ENCODE data around the gene SFMBT1.
A peak's percentile ranks its signal among the peaks of the same experiment; 100 is the strongest.

Gene SFMBT1

DNA sequence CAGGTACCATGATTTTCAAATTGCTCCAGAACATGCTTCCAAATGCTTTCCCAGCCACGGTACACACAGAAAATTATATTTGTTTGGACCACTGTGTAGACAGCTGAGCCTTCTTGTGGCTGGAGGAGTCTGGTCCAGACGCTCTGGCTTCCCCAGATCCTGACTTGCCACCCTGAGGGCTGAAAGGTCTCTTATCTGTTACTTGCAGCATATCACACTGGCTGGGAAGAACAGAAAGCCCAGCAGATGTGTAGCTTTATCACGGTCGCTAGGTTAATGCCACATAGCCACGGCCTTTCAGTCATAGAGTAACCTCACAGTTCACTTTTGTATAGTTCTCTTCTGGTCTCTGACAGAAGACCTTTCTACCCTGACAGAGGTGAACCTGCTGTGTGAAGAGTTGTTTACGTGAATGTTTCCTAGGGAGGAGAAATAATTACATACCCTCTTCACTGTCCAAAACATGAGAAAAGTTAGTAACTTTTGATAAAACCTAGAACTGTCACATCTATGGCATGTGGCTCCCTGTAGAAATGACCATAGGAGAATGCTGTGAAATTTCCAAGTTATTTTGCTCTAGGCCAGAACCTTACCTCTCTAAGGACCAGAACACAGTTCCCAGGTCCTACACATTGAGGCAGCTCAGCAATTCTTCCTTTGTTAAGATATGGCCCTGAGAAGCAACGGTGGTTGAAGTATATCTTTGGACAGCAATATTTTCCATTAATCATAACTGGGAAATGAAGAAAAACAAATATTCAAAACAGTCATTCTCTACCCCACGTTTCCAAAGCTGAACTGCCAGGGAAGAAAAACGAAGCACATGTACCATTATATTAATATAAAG is 132.8 kb downstream of the SFMBT1 start:
- DNase-seq = no peak

- no peak for DNase-seq
Observed at GRCh38 chr3:52910823-52911222, 135.1 kb downstream of the SFMBT1 start.

DNA sequence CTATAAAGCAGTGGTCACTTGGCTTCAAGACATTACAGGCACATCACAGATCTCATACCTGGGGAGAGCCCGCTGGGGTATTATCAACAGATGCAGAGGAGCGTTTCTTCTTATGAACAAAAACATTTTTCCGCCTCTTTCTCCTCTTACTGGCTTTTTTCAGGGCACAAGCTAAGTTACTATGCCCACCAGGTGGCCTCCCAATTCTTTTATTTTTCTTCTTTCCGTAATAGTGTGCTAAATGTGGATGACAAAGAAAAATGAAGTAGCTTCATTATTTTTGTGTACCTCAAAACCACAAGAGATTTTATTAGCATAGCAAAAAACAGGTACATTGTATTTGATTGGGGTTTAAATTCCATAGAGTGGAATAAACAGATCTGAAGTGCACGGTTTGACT is 138.4 kb downstream of the SFMBT1 start:
- no peak for DNase-seq

GRCh38 chr3:52904552-52904951 is 141.3 kb downstream of the SFMBT1 start:
- no peak for DNase-seq

DNA sequence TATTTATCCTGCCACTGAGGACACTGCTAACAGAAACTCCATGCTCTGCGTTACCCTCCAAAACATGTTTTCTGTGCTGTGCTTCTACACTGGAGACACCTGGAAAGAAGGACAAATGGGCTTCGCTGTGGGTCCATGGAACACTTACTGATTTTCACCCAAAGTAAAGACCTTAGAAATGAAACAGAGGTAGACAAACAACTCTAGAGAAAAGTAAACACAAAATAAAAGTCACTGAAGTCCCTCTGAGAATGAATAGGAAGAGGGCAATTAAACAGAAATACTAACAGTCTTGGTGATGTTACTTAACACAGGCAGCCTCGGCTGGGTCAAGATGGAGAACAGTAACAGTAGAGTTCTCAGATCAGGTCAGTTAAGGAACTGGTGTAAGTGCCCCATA is 141.9 kb downstream of the SFMBT1 start:
- DNase-seq = no peak

- peak; percentile 84 for DNase-seq
Observed at GRCh38 chr3:52897130-52898122, 148.4 kb downstream of the SFMBT1 start, which contains the start of gene STIMATE. STIMATE (minus strand) TSS chr3:52897548; CDS start chr3:52897450, 98 bp downstream.

GRCh38 chr3:52896613-52897012 is 149.3 kb downstream of the SFMBT1 start:
- DNase-seq = no peak

DNA sequence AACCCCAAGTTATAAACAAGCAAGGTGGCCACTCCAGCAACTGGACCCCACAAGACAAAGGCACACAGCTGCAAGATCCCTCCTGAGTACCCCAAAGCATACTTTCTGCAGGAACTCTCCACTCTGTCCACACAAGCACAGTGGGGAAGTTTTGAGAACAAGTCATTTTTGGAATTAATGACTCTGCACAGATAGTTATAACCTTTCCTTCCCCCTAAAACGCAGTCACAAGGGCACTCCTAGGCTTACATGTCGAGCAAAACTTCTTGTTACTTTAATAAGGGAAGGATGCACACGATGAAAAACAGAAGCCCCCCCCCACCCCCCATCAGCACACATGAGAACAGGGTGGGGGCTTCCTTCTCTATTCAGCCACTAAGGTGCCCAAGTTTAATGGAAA is 149.7 kb downstream of the SFMBT1 start:
- no peak for DNase-seq

DNA sequence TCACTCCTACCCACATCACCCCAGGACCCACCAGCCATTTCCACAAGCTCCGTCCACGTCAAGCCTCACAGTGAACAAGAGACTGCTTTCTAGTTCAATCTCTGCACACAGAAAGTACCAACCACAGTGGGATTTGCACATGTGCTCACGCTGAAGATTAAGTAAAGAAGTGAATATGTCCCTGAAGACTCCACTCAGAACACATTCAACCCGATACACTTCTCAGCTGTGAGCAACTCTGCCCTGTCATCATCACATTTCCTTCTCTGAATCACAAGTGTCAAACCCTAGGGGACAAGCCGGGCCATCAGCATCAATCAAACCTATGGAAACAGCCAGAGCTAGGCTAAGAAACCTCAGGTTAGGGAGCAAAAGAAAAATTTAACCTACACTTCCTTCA is 150.5 kb downstream of the SFMBT1 start:
- no peak for DNase-seq

DNA sequence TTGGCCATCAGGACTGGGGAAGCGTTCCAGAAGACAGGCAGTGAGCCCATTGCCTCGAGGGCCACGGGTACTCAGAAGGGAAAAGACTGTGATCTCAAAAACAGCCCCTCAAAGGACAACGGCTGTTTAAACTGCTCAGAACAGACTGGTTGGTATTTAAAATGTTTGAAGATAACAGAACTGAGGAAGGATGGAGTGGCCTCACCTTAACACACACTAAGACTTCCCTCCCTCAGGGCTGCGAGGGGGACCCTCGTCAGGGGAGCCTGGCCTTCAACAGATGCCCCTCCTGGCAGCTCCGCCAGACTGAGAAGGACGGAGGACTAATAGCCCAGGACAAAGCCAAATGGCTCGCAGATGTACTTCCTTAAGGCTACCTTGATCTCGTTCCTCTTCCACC is 151.1 kb downstream of the SFMBT1 start:
- no peak for DNase-seq

DNA sequence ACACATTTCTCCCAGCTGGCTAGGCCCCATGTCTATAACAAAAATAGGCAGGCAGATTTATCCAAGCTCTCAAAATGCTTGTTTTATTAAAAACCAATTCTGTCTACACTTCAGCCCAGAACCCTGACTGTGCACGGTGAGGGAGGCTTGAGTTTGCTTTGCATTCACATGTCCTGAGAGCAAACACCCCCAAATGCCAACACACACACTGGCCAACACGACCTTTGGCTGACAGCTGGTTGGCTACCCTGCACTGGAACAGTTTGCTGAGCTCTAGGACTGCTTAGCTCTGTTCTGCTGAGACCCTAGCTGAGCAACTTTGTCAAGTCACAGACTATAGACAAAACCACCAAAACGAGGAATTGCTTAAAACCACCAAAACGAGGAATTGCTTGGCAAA is 152.2 kb downstream of the SFMBT1 start:
- no peak for DNase-seq

DNA sequence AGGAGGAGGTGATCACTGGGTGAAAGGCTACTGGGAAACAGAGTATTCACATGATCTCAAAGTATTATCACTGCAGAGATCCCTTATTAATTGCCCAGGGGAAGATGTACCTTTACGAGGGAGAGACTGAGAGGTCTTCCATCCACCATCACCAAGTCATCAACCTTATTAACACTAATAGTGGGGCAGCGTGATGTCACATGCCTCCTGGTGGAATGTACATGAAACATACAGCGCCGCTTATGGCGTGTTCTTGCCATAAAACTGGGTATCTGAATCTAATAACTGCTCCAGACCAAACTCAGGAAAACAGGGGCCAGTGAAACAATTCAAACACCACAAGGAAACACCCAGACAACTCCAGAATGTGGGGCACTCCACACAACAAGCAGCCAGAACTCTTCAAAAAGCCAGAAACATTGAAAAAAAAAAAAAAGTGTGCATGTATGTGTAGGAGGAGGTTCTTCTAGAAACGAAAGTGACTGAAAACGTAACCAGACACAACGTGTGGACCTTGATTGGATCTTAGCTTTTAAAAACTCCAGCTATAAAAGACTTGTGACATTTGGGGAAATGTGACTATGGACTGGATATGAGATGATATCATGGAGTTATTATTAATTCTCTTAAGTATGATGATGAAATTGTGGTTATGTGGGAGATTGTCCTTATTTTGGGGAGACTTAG is 153.1 kb downstream of the SFMBT1 start:
- peak; percentile 14 for DNase-seq

DNA sequence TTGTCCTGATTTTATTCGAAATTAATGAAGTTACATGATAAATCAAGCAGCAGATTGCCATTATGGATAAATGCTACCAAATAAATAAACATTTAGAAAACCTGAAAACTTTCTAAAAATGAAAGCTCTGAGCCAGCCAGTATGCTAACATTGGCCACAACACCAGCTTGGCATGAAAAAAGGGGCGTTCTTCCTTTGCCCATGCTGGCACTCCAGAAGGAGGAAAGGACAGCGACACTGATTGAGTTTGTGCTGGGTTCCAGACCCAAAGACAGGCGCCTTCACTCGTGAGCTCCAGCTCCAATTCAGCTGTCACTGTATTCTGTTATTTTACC is 153.6 kb downstream of the SFMBT1 start:
- DNase-seq = no peak

DNA sequence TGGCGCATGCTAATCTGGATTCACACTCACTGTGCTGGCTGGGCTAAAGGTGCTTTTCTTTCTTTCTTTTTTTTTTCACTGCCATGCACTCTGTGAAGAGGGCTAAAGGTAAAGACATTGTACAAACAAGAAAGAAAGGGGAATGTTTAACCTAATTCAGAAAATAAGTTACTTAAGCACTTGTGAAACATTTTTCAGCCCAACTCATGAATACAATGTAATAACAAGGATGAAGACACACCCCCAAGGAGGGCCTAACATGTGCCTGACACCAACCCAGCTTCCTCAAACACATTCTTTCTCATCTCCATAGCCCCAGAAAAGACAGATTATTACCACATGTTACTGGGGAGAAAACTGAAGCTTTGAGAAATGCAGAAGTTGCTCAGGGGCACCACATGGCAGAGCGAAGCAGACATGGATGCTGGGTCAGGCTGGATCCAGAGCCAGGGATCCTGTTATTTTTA is 154.2 kb downstream of the SFMBT1 start:
- DNase-seq = no peak

DNA sequence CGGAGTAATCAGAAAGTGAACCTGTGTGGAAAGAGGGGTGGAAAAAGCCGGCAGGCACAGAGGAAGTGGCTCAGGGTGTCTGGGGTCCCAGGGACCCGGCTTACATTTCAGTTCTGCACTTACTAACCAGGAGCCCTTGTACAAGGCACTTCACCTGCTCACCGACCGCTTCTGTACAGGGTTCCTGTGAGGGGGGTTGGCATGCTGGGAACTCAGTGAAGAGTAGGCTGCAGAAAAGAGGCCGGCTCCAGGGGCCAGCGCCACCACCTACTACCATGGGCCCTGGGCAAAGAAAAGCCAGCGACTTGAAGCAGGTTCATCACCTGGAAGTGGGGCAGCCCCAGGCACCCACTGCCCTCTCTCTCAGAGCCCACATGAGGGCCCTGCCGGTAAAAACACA is 154.7 kb downstream of the SFMBT1 start:
- DNase-seq = no peak

DNA sequence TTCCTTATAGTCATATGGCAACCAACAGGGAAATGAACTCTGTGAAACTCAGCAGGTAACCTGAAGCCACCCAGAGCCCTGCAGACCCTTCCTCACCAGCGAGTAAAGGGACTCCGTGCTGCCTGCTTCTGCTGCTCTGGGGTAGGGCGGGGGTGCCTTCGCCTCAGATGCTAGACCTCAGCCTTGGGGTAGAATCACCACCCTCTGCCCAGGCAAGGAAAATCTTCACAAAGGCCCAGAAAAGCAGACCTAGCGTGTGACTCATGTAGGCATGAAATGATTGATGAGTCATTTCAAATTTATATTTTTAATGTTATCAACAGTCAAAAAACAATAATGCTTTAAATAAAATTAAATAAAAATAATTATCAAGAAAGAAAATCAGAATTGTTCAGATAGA is 155.1 kb downstream of the SFMBT1 start:
- DNase-seq = no peak

GRCh38 chr3:52889901-52890300 is 156.0 kb downstream of the SFMBT1 start:
- no peak for DNase-seq

DNA sequence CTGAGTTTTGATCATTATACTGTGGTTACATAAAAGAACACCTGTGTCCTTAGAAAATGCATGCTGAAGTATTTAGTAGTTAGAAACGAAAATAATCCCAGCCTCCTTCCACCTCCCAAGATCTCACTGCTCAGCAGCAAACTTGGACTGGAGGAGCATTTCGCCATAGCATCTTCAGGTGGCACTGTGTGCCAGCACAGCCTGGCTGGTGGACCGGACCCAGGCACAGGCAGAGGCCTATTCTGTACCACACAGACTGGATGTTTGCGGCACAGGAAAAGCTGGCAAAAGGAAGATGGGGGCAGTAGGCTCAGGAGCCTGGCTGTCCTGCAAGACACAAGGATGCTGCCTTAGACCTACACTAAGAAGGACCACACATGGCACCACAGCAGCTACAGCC is 158.7 kb downstream of the SFMBT1 start:
- no peak for DNase-seq

DNA sequence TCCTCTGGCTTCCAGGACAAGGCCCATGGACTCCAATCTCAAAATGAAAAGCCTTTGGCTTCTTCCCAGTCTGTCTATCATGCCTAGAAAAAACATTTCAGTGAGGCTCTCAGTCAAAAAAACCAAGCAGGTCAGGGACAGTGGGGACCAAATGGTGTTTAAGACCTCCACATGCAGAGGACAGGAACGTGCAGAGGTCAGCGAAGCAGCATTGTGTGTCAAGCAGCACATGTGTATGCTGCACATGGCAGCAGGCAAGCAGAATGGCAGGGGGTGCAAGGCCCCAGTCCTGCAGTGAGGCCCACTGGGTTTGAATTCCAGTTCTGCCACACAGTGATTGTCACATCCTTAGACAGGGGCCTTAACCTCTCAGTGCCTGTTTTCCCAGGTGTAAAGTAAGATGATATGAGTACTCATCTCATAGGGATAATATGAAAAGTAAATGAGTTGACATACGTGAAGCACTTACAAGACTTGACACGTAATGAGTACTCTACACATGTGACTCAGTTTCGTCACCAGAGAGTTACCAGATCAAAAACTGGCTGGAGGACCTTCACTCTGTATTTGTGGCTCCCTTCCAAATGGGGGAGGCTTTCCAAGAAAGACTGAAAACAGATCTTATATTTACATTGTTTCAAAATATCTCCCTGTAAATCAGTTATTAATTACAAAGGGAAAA is 159.7 kb downstream of the SFMBT1 start:
- DNase-seq = no peak

GRCh38 chr3:52882377-52882776 is 163.5 kb downstream of the SFMBT1 start:
- no peak for DNase-seq

DNA sequence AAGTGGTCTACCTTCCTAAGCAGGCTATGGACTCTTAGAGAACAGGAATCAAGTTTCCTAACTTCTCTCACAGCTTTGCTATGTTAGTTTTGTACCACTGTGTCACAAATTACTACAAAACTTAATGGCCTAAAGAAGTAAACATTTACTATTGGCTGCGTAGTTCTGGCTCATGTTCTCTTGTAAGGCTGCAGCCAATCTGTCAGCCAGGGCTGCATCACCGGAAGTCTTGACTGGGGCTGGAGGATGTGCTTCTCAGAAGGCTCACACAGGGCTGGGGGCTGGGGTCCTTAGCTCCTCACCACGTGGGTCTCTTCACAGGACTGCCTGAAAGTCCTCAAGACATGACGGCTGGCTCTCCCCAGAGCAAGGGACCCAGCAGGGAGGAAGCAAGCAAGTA is 164.0 kb downstream of the SFMBT1 start:
- no peak for DNase-seq

- DNase-seq = no peak
Observed at GRCh38 chr3:52880474-52880873, 165.4 kb downstream of the SFMBT1 start.

DNA sequence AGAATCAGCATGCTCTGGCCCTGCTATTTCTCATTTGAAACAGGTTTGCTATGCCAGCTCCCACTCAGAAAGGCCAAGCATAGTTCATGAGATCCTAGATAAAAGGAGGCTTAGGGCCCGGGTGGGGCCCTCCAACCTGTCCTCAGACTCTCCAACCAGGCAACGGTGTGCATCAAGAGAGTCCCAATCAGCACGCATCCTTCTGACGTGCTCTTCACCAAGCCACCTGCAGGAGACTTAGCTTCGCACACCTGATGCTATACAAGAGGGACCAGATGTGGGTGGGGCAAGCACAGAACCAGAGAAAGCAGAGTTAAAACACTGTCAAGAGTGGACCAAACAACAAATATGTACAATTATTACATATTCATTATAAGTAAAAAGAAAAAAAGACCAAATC is 165.8 kb downstream of the SFMBT1 start:
- DNase-seq = no peak

Measured in activated effector memory CD4-positive, alpha-beta T cell treated with Interleukin-2 at 50 U/mL for 16 hours (primary cell).